HG02642 (cell line): ENCODE measurements around the gene CD55.
"Not testable (repeated sequence)": the region's sequence is repeated elsewhere in the genome, so short reads cannot be mapped to it uniquely, and the experiment has no call there.

ENCODE experiments used
- ATAC-seq: cut with Tn5 transposase; IDR thresholded peaks from one replicate; pipeline ENCODE4 v1.9.1; 2021; ENCODE audit warnings: mild to moderate bottlenecking; ENCODE audit not compliant: unreplicated experiment, poor library complexity

The CD55 gene

GRCh38 chr1:207304710-207305488, 16.6 kb upstream of the CD55 start:
- ATAC-seq: no peak

- no peak for ATAC-seq
Measured at GRCh38 chr1:207305489-207305873, 16.0 kb upstream of the CD55 start.

GRCh38 chr1:207306023-207306422, 15.5 kb upstream of the CD55 start:
- ATAC-seq: no peak

- ATAC-seq: no peak
Measured at GRCh38 chr1:207306603-207307002, 14.9 kb upstream of the CD55 start.

- no peak for ATAC-seq
Measured at GRCh38 chr1:207308451-207309190, 12.9 kb upstream of the CD55 start.

- ATAC-seq: no peak
Measured at GRCh38 chr1:207309745-207310273, 11.7 kb upstream of the CD55 start.

- no peak for ATAC-seq
Measured at GRCh38 chr1:207311888-207312603, 9.4 kb upstream of the CD55 start.

- ATAC-seq: no peak
Measured at GRCh38 chr1:207312604-207312920, 8.9 kb upstream of the CD55 start.

GRCh38 chr1:207313131-207313530, 8.3 kb upstream of the CD55 start:
- no peak for ATAC-seq

- no peak for ATAC-seq
Measured at GRCh38 chr1:207314816-207315215, 6.7 kb upstream of the CD55 start.

- no peak for ATAC-seq
Measured at GRCh38 chr1:207315435-207315834, 6.0 kb upstream of the CD55 start.

GRCh38 chr1:207316141-207316540, 5.3 kb upstream of the CD55 start:
- no peak for ATAC-seq

- ATAC-seq: no peak
Measured at GRCh38 chr1:207316622-207317391, 4.7 kb upstream of the CD55 start.

- ATAC-seq: no peak
Measured at GRCh38 chr1:207317561-207317960, 3.9 kb upstream of the CD55 start.

GRCh38 chr1:207318072-207318619, 3.3 kb upstream of the CD55 start:
- no peak for ATAC-seq

- ATAC-seq: no peak
Measured at GRCh38 chr1:207319199-207319598, 2.3 kb upstream of the CD55 start.

GRCh38 chr1:207320105-207320504, 1.4 kb upstream of the CD55 start:
- not testable (repeated sequence) for ATAC-seq

- ATAC-seq: no peak
Measured at GRCh38 chr1:207321790-207322645, 540 bp downstream of the CD55 start.
